ENCODE measurements around the gene CD72.

DNA sequence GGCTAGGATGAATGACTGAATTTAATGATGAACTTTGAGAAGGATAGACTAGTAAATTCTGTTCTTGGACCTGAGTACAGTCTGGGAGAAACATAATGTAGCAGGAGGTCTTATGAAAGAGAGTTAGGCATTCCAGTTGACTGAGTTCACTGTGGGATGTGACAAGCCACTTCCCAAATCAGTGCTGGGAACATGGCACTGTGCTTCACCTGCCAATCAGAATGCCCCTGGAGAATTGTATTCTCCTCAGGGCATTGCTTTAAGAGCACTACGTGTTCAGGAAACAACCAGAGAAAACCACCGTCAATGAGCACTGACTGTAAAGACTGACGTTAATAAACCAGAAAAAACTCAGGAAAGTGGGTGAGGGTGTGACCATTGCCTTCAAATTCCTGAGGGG lies 41.1 kb upstream of the CD72 start:
- no peak for TF ChIP-seq GATA2 (IDR thresholded peaks at IDR 0.05; ENCODE audit: low read depth, low read length)
- TF ChIP-seq GATA3 (IDR thresholded peaks at IDR 0.05; ENCODE audit: low read depth, low read length) = no peak
